Mammary epithelial cell (primary cell): ENCODE results near the gene ITPRIPL2.

ENCODE experiments used
- EZH2 ChIP-seq: IDR thresholded peaks from 2 replicates; pipeline ENCODE4 v1.6.1; 2012; ENCODE audit warnings: low read length, inconsistent platforms, borderline replicate concordance
- TF ChIP-seq, protein P1 (sequence below), 2 donors: IDR thresholded peaks in 1 of 2; conservative IDR thresholded peaks in 1 of 2; 2 replicates each; pipeline ENCODE4 v1.5.1; 2011 to 2012; ENCODE audit warnings: inconsistent platforms in 2 of 2, low read length in 2 of 2, mild to moderate bottlenecking in 2 of 2, control low read depth in 1 of 2, low read depth in 1 of 2; ENCODE audit not compliant: insufficient read depth in 1 of 2; ENCODE audit errors: extremely low read depth in 1 of 2

DNA sequence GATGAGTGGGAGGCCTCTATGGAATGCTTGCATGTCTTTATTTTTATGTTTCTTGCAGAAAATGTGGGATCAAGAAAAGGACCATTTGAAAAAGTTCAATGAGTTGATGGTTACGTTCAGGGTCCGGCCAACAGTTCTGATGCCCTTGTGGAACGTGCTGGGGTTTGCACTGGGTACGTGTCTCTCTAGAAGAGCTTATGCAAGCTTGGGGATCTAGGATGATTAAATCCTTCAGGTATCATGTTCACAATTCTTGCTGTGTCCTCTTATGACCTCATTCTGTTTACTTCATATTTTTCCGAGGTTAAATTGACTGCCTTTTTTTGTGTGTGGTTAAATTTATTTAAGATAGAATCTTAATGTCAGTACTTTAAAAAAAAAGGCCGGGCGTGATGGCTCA lies 39.9 kb upstream of the ITPRIPL2 start:
- TF ChIP-seq, protein P1, sequence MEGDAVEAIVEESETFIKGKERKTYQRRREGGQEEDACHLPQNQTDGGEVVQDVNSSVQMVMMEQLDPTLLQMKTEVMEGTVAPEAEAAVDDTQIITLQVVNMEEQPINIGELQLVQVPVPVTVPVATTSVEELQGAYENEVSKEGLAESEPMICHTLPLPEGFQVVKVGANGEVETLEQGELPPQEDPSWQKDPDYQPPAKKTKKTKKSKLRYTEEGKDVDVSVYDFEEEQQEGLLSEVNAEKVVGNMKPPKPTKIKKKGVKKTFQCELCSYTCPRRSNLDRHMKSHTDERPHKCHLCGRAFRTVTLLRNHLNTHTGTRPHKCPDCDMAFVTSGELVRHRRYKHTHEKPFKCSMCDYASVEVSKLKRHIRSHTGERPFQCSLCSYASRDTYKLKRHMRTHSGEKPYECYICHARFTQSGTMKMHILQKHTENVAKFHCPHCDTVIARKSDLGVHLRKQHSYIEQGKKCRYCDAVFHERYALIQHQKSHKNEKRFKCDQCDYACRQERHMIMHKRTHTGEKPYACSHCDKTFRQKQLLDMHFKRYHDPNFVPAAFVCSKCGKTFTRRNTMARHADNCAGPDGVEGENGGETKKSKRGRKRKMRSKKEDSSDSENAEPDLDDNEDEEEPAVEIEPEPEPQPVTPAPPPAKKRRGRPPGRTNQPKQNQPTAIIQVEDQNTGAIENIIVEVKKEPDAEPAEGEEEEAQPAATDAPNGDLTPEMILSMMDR (conservative IDR thresholded peaks at IDR 0.05 in 1 of 2, IDR thresholded peaks at IDR 0.05 in 1 of 2; ENCODE audit: extremely low read depth in 1 of 2, insufficient read depth in 1 of 2, low read depth in 1 of 2, low read length in 2 of 2), result no peak
- TF ChIP-seq EZH2, result no peak
